ENCODE results near the gene PLEKHM1. TPM values are rescaled to one million over a fixed set of nuclear protein-coding genes. Genes with fewer than 3 reads are reported as not detected.

PLEKHM1 gene
- polyA plus RNA-seq, 3 donors, result 12.8 to 41.5 (median 15.0) TPM

GRCh38 chr17:45395569-45396415, 94.7 kb downstream of the PLEKHM1 start:
- no peak overlapping the region for H3K4me3 Mint-ChIP-seq
- 95% methylated on average over 49 of the region's 60 CpGs for WGBS (ENCODE audit: insufficient coverage)
- Histone ChIP-seq H3K27ac (ENCODE audit: low read depth in 1 of 2, low read length in 2 of 2) (no peak overlapping the region), H3K9me3 (replicated peaks in 1 of 2; ENCODE audit: control insufficient read depth in 1 of 2, insufficient read depth in 1 of 2, low read length in 2 of 2) (no peaks in the 10 kb centered on the region), H4K20me1 (ENCODE audit: insufficient read depth, low read length) (peaks cover 94% of the 10 kb centered on the region), H3K79me2 (ENCODE audit: insufficient read depth, low read length) (peaks cover 20% of the 10 kb centered on the region), H3K4me1 (ENCODE audit: control insufficient read depth in 1 of 2, insufficient read depth in 2 of 2, low read length in 2 of 2) (peaks cover 0 to 10% of the 10 kb centered on the region in 2 donors), H3K36me3 (replicated peaks in 1 of 2; ENCODE audit: control insufficient read depth in 1 of 2, insufficient read depth in 2 of 2, low read length in 2 of 2) (peaks cover 67 to 77% of the 10 kb centered on the region in 2 donors), H3K27me3 (ENCODE audit: control insufficient read depth in 2 of 2, insufficient read depth in 2 of 2, low read length in 2 of 2) (no peaks in the 10 kb centered on the region), H3K9ac (ENCODE audit: insufficient read depth, low read length, poor library complexity, severe bottlenecking) (no peak overlapping the region), H2AFZ (ENCODE audit: insufficient read depth, low read depth, low read length, poor library complexity, severe bottlenecking) (no peak overlapping the region), H3K4me3 (replicated peaks in 1 of 3; ENCODE audit: low read depth in 2 of 3, low read length in 3 of 3) (no peak overlapping the region), H3K4me2 (replicated peaks; ENCODE audit: extremely low read depth, low read length, poor library complexity, severe bottlenecking) (no peak overlapping the region)
- H3K27ac Mint-ChIP-seq, result peak overlapping the region in 1 of 7 donors; percentile 20
- TF ChIP-seq CTCF (IDR thresholded peaks at IDR 0.05), result no peak
- peaks cover 2 to 7% (median 4%) of the 10 kb centered on the region in 3 donors for H3K27me3 Mint-ChIP-seq (ENCODE audit: low read depth in 3 of 3)
- H3K4me1 Mint-ChIP-seq, result peaks cover 17% of the 10 kb centered on the region
- no peak for DNase-seq
- intact Hi-C loops (cut with micrococcal nuclease), result loop anchor here in 1 of 2 donors (10.0 kb wide), 1 partner anchor 439 kb away; no protein-coding TSS in a partner anchor
- H3K9me3 Mint-ChIP-seq, result peaks cover 0 to 3% (median 0%) of the 10 kb centered on the region in 7 donors
- H3K36me3 Mint-ChIP-seq, result peaks cover 61 to 70% of the 10 kb centered on the region in 2 donors

- WGBS (ENCODE audit: insufficient coverage), result 35% methylated on average over 18 of the region's 30 CpGs
- peak; percentile 52 to 70 (median 60) for DNase-seq
- H3K9me3 Mint-ChIP-seq, result peaks cover 0 to 3% (median 0%) of the 10 kb centered on the region in 7 donors
- H3K4me3 ChIP-seq (replicated peaks in 1 of 3; ENCODE audit: low read depth in 2 of 3, low read length in 3 of 3), result no peak overlapping the region
- no peak overlapping the region for H2AFZ ChIP-seq (ENCODE audit: insufficient read depth, low read depth, low read length, poor library complexity, severe bottlenecking)
- no peak overlapping the region for H3K4me2 ChIP-seq (replicated peaks; ENCODE audit: extremely low read depth, low read length, poor library complexity, severe bottlenecking)
- H3K27me3 Mint-ChIP-seq (ENCODE audit: low read depth in 3 of 3), result peaks cover 2 to 7% (median 6%) of the 10 kb centered on the region in 3 donors
- peaks cover 53 to 62% of the 10 kb centered on the region in 2 donors for H3K36me3 Mint-ChIP-seq
- H3K27ac ChIP-seq (ENCODE audit: low read depth in 1 of 2, low read length in 2 of 2), result no peak overlapping the region
- H3K27me3 ChIP-seq (ENCODE audit: control insufficient read depth in 2 of 2, insufficient read depth in 2 of 2, low read length in 2 of 2), result no peaks in the 10 kb centered on the region
- intact Hi-C loops (cut with micrococcal nuclease), result loop anchor here in 1 of 2 donors (10.0 kb wide), 1 partner anchor 440 kb away; no protein-coding TSS in a partner anchor
- H3K79me2 ChIP-seq (ENCODE audit: insufficient read depth, low read length), result peaks cover 14% of the 10 kb centered on the region
- no peaks in the 10 kb centered on the region for H3K9me3 ChIP-seq (replicated peaks in 1 of 2; ENCODE audit: control insufficient read depth in 1 of 2, insufficient read depth in 1 of 2, low read length in 2 of 2)
- H3K4me3 Mint-ChIP-seq, result peak overlapping the region in 1 of 2 donors; percentile 53
- H4K20me1 ChIP-seq (ENCODE audit: insufficient read depth, low read length), result peaks cover 87% of the 10 kb centered on the region
- TF ChIP-seq CTCF (IDR thresholded peaks at IDR 0.05), result peak; percentile 81
- H3K4me1 ChIP-seq (ENCODE audit: control insufficient read depth in 1 of 2, insufficient read depth in 2 of 2, low read length in 2 of 2), result peaks cover 0 to 10% of the 10 kb centered on the region in 2 donors
- peaks cover 17% of the 10 kb centered on the region for H3K4me1 Mint-ChIP-seq
- peak overlapping the region in 2 of 7 donors; percentile 47 to 63 for H3K27ac Mint-ChIP-seq
- peaks cover 60 to 70% of the 10 kb centered on the region in 2 donors for H3K36me3 ChIP-seq (replicated peaks in 1 of 2; ENCODE audit: control insufficient read depth in 1 of 2, insufficient read depth in 2 of 2, low read length in 2 of 2)
- H3K9ac ChIP-seq (ENCODE audit: insufficient read depth, low read length, poor library complexity, severe bottlenecking), result no peak overlapping the region
Measured at GRCh38 chr17:45394913-45395568, 95.5 kb downstream of the PLEKHM1 start.

Data from CD14-positive monocyte (primary cell).